HCT116 (cell line): ENCODE data around the gene GPR139. TPM values are rescaled to one million over a fixed set of nuclear protein-coding genes. Genes with fewer than 3 reads are reported as not detected.

Experiments used
- ATAC-seq: fragments of 200-7000 bp; cut with Tn5 transposase; 2 replicates; pipeline ENCODE4 v1.9.1; 2020; ENCODE audit warnings: mild to moderate bottlenecking, moderate library complexity
- BruUV-seq: library from RNA; stranded (reverse); fragments of 400-500 nt; replicated peaks from 2 replicates; lab custom pipeline; 2021; lab: Mats Ljungman, UMichigan
- CTCF ChIA-PET: fragments of 300-600 bp; sonication (Branson Sonifier 250); formaldehyde crosslinking; loops from one replicate; lab custom pipeline; 2021; ENCODE audit warnings: antibody characterized with exemption; lab: Charles Lee
- POLR2A ChIA-PET: fragments of 300-600, 350-600 bp; sonication (Branson Sonifier 250); formaldehyde crosslinking; loops from one replicate; lab custom pipeline; 2021; ENCODE audit warnings: antibody characterized with exemption; lab: Charles Lee
- RAD21 ChIA-PET, 2 experiments: fragments of 300-600 bp; sonication (Branson Sonifier 250); formaldehyde crosslinking; loops; one replicate each; lab custom pipeline; 2023; ENCODE audit warnings: low total read pairs in 2 of 2; ENCODE audit not compliant: uncharacterized antibody in 2 of 2, unreplicated experiment in 2 of 2, low non-redundant PET in 1 of 2; lab: Charles Lee
- DNase-seq: peaks from one replicate; pipeline ENCODE4 v3.0.0-alpha.2; 2010; ENCODE audit warnings: low read depth, low spot score
- H2AFZ ChIP-seq: fragments of 200-600 bp; shearing (Covaris generic), sonication (generic); 2 replicates; pipeline ENCODE4 v1.6.1; 2017; ENCODE audit warnings: low read depth, mixed run types, mixed read lengths, antibody characterized with exemption, low read length; ENCODE audit not compliant: poor library complexity, severe bottlenecking
- H3K27ac ChIP-seq: 2 replicates; pipeline ENCODE4 v1.5.1; 2012; ENCODE audit warnings: low read depth, low read length
- H3K27me3 ChIP-seq: fragments of 200-600 bp; sonication (generic); 2 replicates; pipeline ENCODE4 v1.6.1; 2016; ENCODE audit warnings: mixed run types, low read length, mixed read lengths; ENCODE audit not compliant: insufficient read depth
- H3K36me3 ChIP-seq, 2 experiments: fragments of 200-500 bp in 1 of 2; fragments of 200-600 bp in 1 of 2; sonication (Bioruptor generic) in 1 of 2; sonication (generic) in 1 of 2; 2 replicates each; pipeline versions ENCODE4 v1.5.1 to v1.6.1; 2014 to 2016; ENCODE audit warnings: low read length in 2 of 2, inconsistent platforms in 1 of 2, mixed read lengths in 1 of 2, mixed run types in 1 of 2; ENCODE audit not compliant: insufficient read depth in 2 of 2, control insufficient read depth in 1 of 2
- H3K4me1 ChIP-seq, 2 experiments: fragments of 200-600 bp in 1 of 2; sonication (generic) in 1 of 2; 2 replicates each; pipeline versions ENCODE4 v1.5.1 to v1.6.1; 2012 to 2017; ENCODE audit warnings: low read length in 2 of 2, inconsistent platforms in 1 of 2, mild to moderate bottlenecking in 1 of 2, mixed read lengths in 1 of 2, mixed run types in 1 of 2, moderate library complexity in 1 of 2; ENCODE audit not compliant: insufficient read depth in 2 of 2, control insufficient read depth in 1 of 2
- H3K4me2 ChIP-seq: fragments of 200-600 bp; sonication (generic); 2 replicates; pipeline ENCODE4 v1.6.1; 2017; ENCODE audit warnings: mixed run types, low read length, mixed read lengths
- H3K4me3 ChIP-seq, 2 experiments: fragments of 200-600 bp in 1 of 2; sonication (generic) in 1 of 2; replicated peaks in 1 of 2; 2 replicates each; pipeline ENCODE4 v1.5.1; 2011 to 2016; ENCODE audit warnings: low read length in 2 of 2, control low read depth in 1 of 2, low read depth in 1 of 2, mild to moderate bottlenecking in 1 of 2, mixed read lengths in 1 of 2, mixed run types in 1 of 2
- H3K79me2 ChIP-seq: fragments of 200-600 bp; sonication (generic); 2 replicates; pipeline ENCODE4 v1.6.1; 2017; ENCODE audit warnings: mild to moderate bottlenecking, mixed run types, low read length, moderate library complexity, mixed read lengths; ENCODE audit not compliant: insufficient read depth
- H3K9ac ChIP-seq: fragments of 200-600 bp; sonication (generic); 2 replicates; pipeline ENCODE4 v1.6.1; 2016; ENCODE audit warnings: low read length, mixed read lengths
- H3K9me2 ChIP-seq: fragments of 200-600 bp; sonication (generic), shearing (Covaris generic); 2 replicates; pipeline ENCODE4 v1.6.1; 2017; ENCODE audit warnings: mixed run types, mild to moderate bottlenecking, moderate library complexity; ENCODE audit not compliant: insufficient read depth
- H3K9me3 ChIP-seq, 2 experiments: fragments of 200-500 bp in 1 of 2; fragments of 200-600 bp in 1 of 2; sonication (Bioruptor generic) in 1 of 2; sonication (generic) in 1 of 2; 2 replicates each; pipeline ENCODE4 v1.6.1; 2014 to 2017; ENCODE audit warnings: low read length in 2 of 2, mixed read lengths in 2 of 2, inconsistent platforms in 1 of 2, low read depth in 1 of 2, mild to moderate bottlenecking in 1 of 2, mixed run types in 1 of 2, moderate library complexity in 1 of 2; ENCODE audit not compliant: control insufficient read depth in 1 of 2, insufficient read depth in 1 of 2
- H4K20me1 ChIP-seq: fragments of 200-600 bp; sonication (generic), shearing (Covaris generic); 2 replicates; pipeline ENCODE4 v1.6.1; 2017; ENCODE audit warnings: mixed run types, mild to moderate bottlenecking, moderate library complexity; ENCODE audit not compliant: insufficient read depth
- EGR1 ChIP-seq: IDR thresholded peaks from 2 replicates; pipeline ENCODE4 v1.6.1; 2012; ENCODE audit warnings: low read depth
- JUND ChIP-seq: IDR thresholded peaks from 2 replicates; pipeline ENCODE4 v1.6.1; 2012
- POLR2A ChIP-seq: IDR thresholded peaks from 2 replicates; pipeline ENCODE4 v1.7.0; 2011; ENCODE audit warnings: borderline replicate concordance; ENCODE audit not compliant: insufficient read depth, insufficient read length; ENCODE audit errors: extremely low read depth
- SIN3A ChIP-seq: IDR thresholded peaks from 2 replicates; pipeline ENCODE4 v1.6.1; 2012; ENCODE audit warnings: low read depth
- SRF ChIP-seq: IDR thresholded peaks from 2 replicates; pipeline ENCODE4 v1.6.1; 2012; ENCODE audit warnings: low read depth
- ZFX ChIP-seq: fragments of 450-650 bp; IDR thresholded peaks from 2 replicates; pipeline ENCODE4 v1.6.1; 2017
- intact Hi-C: fragments of 100-400 bp; cut with micrococcal nuclease; formaldehyde crosslinking; loops from 2 replicates; pipeline ENCODE4 v1.10.0; 2022
- total RNA-seq: library from RNA; stranded (reverse); gene quantifications from one replicate; pipeline ENCODE4 v1.2.1, GENCODE V29; 2021; ENCODE audit not compliant: unreplicated experiment
- TF ChIP-seq, protein P1 (sequence below): IDR thresholded peaks from 2 replicates; pipeline ENCODE4 v1.6.1; 2012; ENCODE audit warnings: low read depth
- TF ChIP-seq, protein P2 (sequence below): IDR thresholded peaks from 2 replicates; pipeline ENCODE4 v1.6.1; 2012

Gene GPR139
- total RNA-seq, 1 experiment from 2014 or later = not detected

DNA sequence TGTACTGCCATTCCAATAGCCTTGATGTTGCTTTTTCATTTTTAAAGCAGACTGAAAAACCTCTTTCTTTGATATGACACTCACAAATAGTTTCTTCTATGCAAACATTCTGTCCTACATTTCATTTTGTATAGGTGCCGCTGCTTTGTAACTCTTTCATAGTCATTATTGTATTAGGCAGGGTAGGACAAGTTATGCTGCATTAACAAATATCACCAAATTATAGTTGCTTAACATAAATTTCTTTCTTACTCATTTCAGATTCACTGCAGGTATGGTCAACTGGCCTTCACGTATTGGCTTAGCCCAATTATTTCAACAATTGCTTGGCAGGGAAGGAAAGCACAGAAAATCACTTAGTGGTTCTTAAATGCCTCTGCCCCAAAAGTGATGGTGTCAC, 70.8 kb downstream of the GPR139 start (continued):
- TF ChIP-seq POLR2A (no peak), EGR1 (no peak), SIN3A (no peak)
- TF ChIP-seq, protein P1, sequence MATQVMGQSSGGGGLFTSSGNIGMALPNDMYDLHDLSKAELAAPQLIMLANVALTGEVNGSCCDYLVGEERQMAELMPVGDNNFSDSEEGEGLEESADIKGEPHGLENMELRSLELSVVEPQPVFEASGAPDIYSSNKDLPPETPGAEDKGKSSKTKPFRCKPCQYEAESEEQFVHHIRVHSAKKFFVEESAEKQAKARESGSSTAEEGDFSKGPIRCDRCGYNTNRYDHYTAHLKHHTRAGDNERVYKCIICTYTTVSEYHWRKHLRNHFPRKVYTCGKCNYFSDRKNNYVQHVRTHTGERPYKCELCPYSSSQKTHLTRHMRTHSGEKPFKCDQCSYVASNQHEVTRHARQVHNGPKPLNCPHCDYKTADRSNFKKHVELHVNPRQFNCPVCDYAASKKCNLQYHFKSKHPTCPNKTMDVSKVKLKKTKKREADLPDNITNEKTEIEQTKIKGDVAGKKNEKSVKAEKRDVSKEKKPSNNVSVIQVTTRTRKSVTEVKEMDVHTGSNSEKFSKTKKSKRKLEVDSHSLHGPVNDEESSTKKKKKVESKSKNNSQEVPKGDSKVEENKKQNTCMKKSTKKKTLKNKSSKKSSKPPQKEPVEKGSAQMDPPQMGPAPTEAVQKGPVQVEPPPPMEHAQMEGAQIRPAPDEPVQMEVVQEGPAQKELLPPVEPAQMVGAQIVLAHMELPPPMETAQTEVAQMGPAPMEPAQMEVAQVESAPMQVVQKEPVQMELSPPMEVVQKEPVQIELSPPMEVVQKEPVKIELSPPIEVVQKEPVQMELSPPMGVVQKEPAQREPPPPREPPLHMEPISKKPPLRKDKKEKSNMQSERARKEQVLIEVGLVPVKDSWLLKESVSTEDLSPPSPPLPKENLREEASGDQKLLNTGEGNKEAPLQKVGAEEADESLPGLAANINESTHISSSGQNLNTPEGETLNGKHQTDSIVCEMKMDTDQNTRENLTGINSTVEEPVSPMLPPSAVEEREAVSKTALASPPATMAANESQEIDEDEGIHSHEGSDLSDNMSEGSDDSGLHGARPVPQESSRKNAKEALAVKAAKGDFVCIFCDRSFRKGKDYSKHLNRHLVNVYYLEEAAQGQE = no peak
- TF ChIP-seq, protein P2, sequence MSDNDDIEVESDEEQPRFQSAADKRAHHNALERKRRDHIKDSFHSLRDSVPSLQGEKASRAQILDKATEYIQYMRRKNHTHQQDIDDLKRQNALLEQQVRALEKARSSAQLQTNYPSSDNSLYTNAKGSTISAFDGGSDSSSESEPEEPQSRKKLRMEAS = no peak

DNA sequence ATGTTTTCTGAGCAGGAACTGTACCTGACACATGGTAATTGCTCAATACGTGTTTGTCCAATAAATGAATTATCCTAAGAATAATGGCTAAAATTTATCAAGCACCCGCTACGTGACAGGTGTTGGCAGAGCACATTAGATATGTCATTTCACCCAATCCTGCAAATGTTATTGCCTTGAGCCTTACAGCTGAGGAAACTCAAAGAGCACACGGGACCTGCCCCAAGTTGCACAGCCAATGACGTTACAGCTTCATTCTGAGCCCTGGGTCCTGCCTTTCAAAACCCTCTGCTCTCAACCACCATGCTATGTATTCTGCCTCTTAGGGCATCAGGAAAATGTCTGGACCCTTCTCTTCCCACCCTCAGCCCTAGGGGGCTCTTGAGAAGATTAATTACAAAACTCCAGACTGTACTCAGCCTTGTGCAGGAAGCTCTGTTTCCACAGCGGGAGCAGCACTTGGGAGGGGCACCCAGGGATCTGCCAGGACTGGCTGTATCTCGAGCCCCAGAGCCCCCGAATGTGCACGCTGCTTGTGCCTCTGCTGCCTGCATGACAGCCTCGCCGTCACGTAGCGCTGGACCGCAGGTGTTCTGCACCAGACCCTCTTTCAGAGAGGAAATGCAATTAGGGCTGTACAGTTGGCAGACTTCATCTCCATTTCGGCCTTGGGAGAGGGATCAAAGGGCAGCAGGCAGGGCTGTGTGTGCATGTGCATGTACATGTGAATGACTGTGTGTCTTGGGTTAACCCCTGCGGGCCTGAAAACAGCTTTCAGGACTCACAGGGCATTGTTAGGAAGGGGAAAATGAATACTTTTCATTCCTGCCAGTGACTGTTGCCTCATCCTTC, 71.6 kb downstream of the GPR139 start:
- intact Hi-C loops = no loop called here
- Histone ChIP-seq H2AFZ (no peak overlapping the region), H3K27me3 (peaks cover 34% of the 10 kb centered on the region), H3K9me2 (no peaks in the 10 kb centered on the region), H3K4me2 (no peak overlapping the region), H4K20me1 (no peaks in the 10 kb centered on the region), H3K36me3 (no peaks in the 10 kb centered on the region), H3K27ac (no peak overlapping the region), H3K4me3 (no peak overlapping the region), H3K79me2 (no peaks in the 10 kb centered on the region), H3K9me3 (no peaks in the 10 kb centered on the region), H3K9ac (no peak overlapping the region), H3K4me1 (no peaks in the 10 kb centered on the region)
- no peak for DNase-seq
- TF ChIP-seq ZFX (no peak), SRF (no peak), JUND (no peak)
- ATAC-seq = no peak
- ChIA-PET RAD21 (no interaction called here), CTCF (no interaction called here), POLR2A (no interaction called here)
- BruUV-seq = no TSS peak
